Fibroblast of lung (primary cell): ENCODE data around the gene SLC6A16. TPM values are rescaled to one million over a fixed set of nuclear protein-coding genes. Genes with fewer than 3 reads are reported as not detected.

Source experiments
- DNase-seq, 2 donors: peaks; one replicate each; pipeline versions ENCODE4 v3.0.0 to v3.0.0-alpha.2; 2010; ENCODE audit warnings: low read depth in 2 of 2
- H2AFZ ChIP-seq: 2 replicates; pipeline ENCODE4 v1.5.1; 2012; ENCODE audit warnings: low read length, control low read depth, inconsistent platforms
- H3K27ac ChIP-seq: 2 replicates; pipeline ENCODE4 v1.5.1; 2011; ENCODE audit warnings: low read length, control low read depth; ENCODE audit not compliant: insufficient read depth
- H3K27me3 ChIP-seq: 2 replicates; pipeline ENCODE4 v1.5.1; 2011; ENCODE audit warnings: mild to moderate bottlenecking, low read length; ENCODE audit not compliant: control insufficient read depth, insufficient read depth
- H3K36me3 ChIP-seq: 2 replicates; pipeline ENCODE4 v1.5.1; 2011; ENCODE audit warnings: low read length; ENCODE audit not compliant: control insufficient read depth, insufficient read depth
- H3K4me1 ChIP-seq: 2 replicates; pipeline ENCODE4 v1.5.1; 2011; ENCODE audit warnings: low read length; ENCODE audit not compliant: control insufficient read depth, insufficient read depth; ENCODE audit errors: extremely low read depth
- H3K4me2 ChIP-seq: 2 replicates; pipeline ENCODE4 v1.5.1; 2011; ENCODE audit warnings: low read length, control low read depth; ENCODE audit not compliant: insufficient read depth; ENCODE audit errors: extremely low read depth
- H3K4me3 ChIP-seq, 4 experiments: fragments of 200-600 bp in 1 of 4; sonication (generic) in 1 of 4; replicated peaks in 1 of 4; 2 replicates each; pipeline ENCODE4 v1.5.1; 2011 to 2016; ENCODE audit warnings: low read length in 4 of 4, low read depth in 3 of 4, mild to moderate bottlenecking in 3 of 4, control low read depth in 2 of 4, inconsistent platforms in 1 of 4, mixed read lengths in 1 of 4; ENCODE audit not compliant: insufficient read depth in 1 of 4; ENCODE audit errors: control extremely low read depth in 1 of 4
- H3K79me2 ChIP-seq: 2 replicates; pipeline ENCODE4 v1.5.1; 2012; ENCODE audit warnings: mild to moderate bottlenecking, low read length, inconsistent platforms; ENCODE audit not compliant: control insufficient read depth, insufficient read depth
- H3K9ac ChIP-seq: 2 replicates; pipeline ENCODE4 v1.5.1; 2011; ENCODE audit warnings: mild to moderate bottlenecking, low read length, control low read depth; ENCODE audit not compliant: insufficient read depth
- H3K9me3 ChIP-seq: 2 replicates; pipeline ENCODE4 v1.5.1; 2012; ENCODE audit warnings: low read depth, low read length; ENCODE audit not compliant: control insufficient read depth, insufficient read depth
- H4K20me1 ChIP-seq: 2 replicates; pipeline ENCODE4 v1.5.1; 2011; ENCODE audit warnings: low read length; ENCODE audit not compliant: control insufficient read depth, insufficient read depth; ENCODE audit errors: extremely low read depth
- CTCF ChIP-seq, 2 donors: IDR thresholded peaks in 1 of 2; conservative IDR thresholded peaks in 1 of 2; 1 replicate in 1 of 2; 2 replicates in 1 of 2; pipeline ENCODE4 v1.5.1; 2011 to 2012; ENCODE audit warnings: low read length in 2 of 2, control low read depth in 1 of 2, inconsistent platforms in 1 of 2, low read depth in 1 of 2, mild to moderate bottlenecking in 1 of 2
- EZH2 ChIP-seq: IDR thresholded peaks from 2 replicates; pipeline ENCODE4 v1.5.1; 2012; ENCODE audit warnings: low read length, control low read depth, mild to moderate bottlenecking; ENCODE audit errors: missing control alignments
- polyA plus RNA-seq, 2 donors: library from polyadenylated mRNA; depleted of rRNA in 1 of 2; stranded (reverse) in 1 of 2; unstranded in 1 of 2; fragments of >200 nt; gene quantifications; 2 replicates each; pipeline ENCODE4 v1.2.1, GENCODE V29; 2011 to 2012; ENCODE audit warnings: missing spikeins in 1 of 2
- total RNA-seq: library from RNA; depleted of rRNA; stranded (reverse); fragments of >200 nt; gene quantifications from 2 replicates; pipeline ENCODE4 v1.2.1, GENCODE V29; 2014

SLC6A16 gene
- total and polyA plus RNA-seq, 2 donors (not counting 1 experiment from before 2014, with no cell fraction given), result under 0.01 to 0.62 TPM

DNA sequence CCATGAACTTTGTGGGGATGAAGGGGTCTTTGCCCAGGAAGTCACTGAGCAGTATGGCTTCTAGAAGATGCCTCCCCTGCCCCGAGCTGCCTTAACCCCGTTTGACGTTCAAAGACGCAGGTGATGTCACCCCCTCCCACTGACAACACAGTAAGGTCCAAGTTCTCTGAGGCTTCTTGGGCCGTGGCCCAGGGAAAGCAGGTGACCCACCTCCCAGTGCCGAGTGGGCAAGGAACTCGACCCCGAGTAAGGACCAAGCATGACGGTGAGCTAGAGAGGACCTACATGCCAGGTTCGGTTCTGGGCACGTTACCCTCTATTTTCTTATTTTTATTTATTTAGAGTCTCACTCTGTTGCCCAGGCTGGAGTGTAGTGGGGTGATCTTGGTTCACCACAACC lies 81.3 kb downstream of the SLC6A16 start:
- H3K79me2 ChIP-seq, result no peaks in the 10 kb centered on the region
- no peak overlapping the region for H3K27ac ChIP-seq
- H4K20me1 ChIP-seq, result no peaks in the 10 kb centered on the region
- no peak overlapping the region for H3K4me3 ChIP-seq
- no peaks in the 10 kb centered on the region for H3K4me1 ChIP-seq
- H2AFZ ChIP-seq, result no peak overlapping the region
- no peak overlapping the region for H3K9ac ChIP-seq
- no peak for DNase-seq
- H3K9me3 ChIP-seq, result no peaks in the 10 kb centered on the region
- TF ChIP-seq CTCF (conservative IDR thresholded peaks at IDR 0.05 in 1 of 2, IDR thresholded peaks at IDR 0.05 in 1 of 2; ENCODE audit: low read depth in 1 of 2, low read length in 2 of 2) (no peak), EZH2 (no peak)
- no peaks in the 10 kb centered on the region for H3K36me3 ChIP-seq
- H3K27me3 ChIP-seq, result no peaks in the 10 kb centered on the region
- no peak overlapping the region for H3K4me2 ChIP-seq

GRCh38 chr19:49243129-49243528 lies 81.9 kb downstream of the SLC6A16 start:
- Histone ChIP-seq H3K36me3 (no peaks in the 10 kb centered on the region), H3K4me1 (no peaks in the 10 kb centered on the region), H3K79me2 (no peaks in the 10 kb centered on the region), H4K20me1 (no peaks in the 10 kb centered on the region), H3K9ac (no peak overlapping the region), H3K4me2 (no peak overlapping the region), H3K9me3 (no peaks in the 10 kb centered on the region), H3K27me3 (no peaks in the 10 kb centered on the region), H2AFZ (no peak overlapping the region), H3K4me3 (no peak overlapping the region), H3K27ac (no peak overlapping the region)
- no peak for DNase-seq
- TF ChIP-seq CTCF (conservative IDR thresholded peaks at IDR 0.05 in 1 of 2, IDR thresholded peaks at IDR 0.05 in 1 of 2; ENCODE audit: low read depth in 1 of 2, low read length in 2 of 2), result no peak
- TF ChIP-seq EZH2, result no peak

- TF ChIP-seq CTCF (conservative IDR thresholded peaks at IDR 0.05 in 1 of 2, IDR thresholded peaks at IDR 0.05 in 1 of 2; ENCODE audit: low read depth in 1 of 2, low read length in 2 of 2) (no peak), EZH2 (no peak)
- Histone ChIP-seq H4K20me1 (no peaks in the 10 kb centered on the region), H3K27me3 (no peaks in the 10 kb centered on the region), H3K9me3 (no peaks in the 10 kb centered on the region), H3K36me3 (no peaks in the 10 kb centered on the region), H3K4me3 (no peak overlapping the region), H3K9ac (no peak overlapping the region), H3K27ac (no peak overlapping the region), H2AFZ (no peak overlapping the region), H3K4me2 (no peak overlapping the region), H3K4me1 (no peaks in the 10 kb centered on the region), H3K79me2 (no peaks in the 10 kb centered on the region)
- no peak for DNase-seq
Observed at GRCh38 chr19:49241769-49242168, 83.2 kb downstream of the SLC6A16 start.

Other genes with a start within 250 kb of the SLC6A16 start
- gene SNRNP70, start 239.7 kb downstream of the SLC6A16 start, total RNA-seq, result 114 and 142 TPM in 2 replicates
- 72.2 and 83.0 TPM in 2 replicates for gene SNRNP70, start 239.7 kb downstream of the SLC6A16 start, polyA plus RNA-seq
- 8.0 and 10.9 TPM in 2 replicates for gene LIN7B, start 210.8 kb downstream of the SLC6A16 start, total RNA-seq
- gene LIN7B, start 210.8 kb downstream of the SLC6A16 start, polyA plus RNA-seq, result 2.6 TPM in 2 replicates
- 0.51 and 0.83 TPM in 2 replicates for gene C19orf73, start 206.0 kb downstream of the SLC6A16 start, total RNA-seq
- 0.27 and 0.30 TPM in 2 replicates for gene C19orf73, start 206.0 kb downstream of the SLC6A16 start, polyA plus RNA-seq
- gene PPFIA3, start 205.6 kb downstream of the SLC6A16 start, total RNA-seq, result 0.77 and 1.3 TPM in 2 replicates
- 0.37 and 0.62 TPM in 2 replicates for gene PPFIA3, start 205.6 kb downstream of the SLC6A16 start, polyA plus RNA-seq
- gene HRC, start 169.8 kb downstream of the SLC6A16 start, total RNA-seq, result under 0.01 TPM in 1 of 2 replicates, not detected in the other
- 0.16 TPM in 1 of 2 replicates, not detected in the other for gene HRC, start 169.8 kb downstream of the SLC6A16 start, polyA plus RNA-seq
- gene TRPM4, start 167.4 kb downstream of the SLC6A16 start, total RNA-seq, result 6.9 and 18.7 TPM in 2 replicates
- gene TRPM4, start 167.4 kb downstream of the SLC6A16 start, polyA plus RNA-seq, result 6.1 and 6.7 TPM in 2 replicates
- gene CD37, start 10.2 kb upstream of the SLC6A16 start, total RNA-seq, result not detected in 2 replicates
- not detected in 2 replicates for gene CD37, start 10.2 kb upstream of the SLC6A16 start, polyA plus RNA-seq
- 19.2 and 24.1 TPM in 2 replicates for gene TEAD2, start 37.2 kb upstream of the SLC6A16 start, total RNA-seq
- 22.0 and 22.7 TPM in 2 replicates for gene TEAD2, start 37.2 kb upstream of the SLC6A16 start, polyA plus RNA-seq
- 0.26 TPM in 1 of 2 replicates, not detected in the other for gene DKKL1, start 38.7 kb upstream of the SLC6A16 start, total RNA-seq
- gene DKKL1, start 38.7 kb upstream of the SLC6A16 start, polyA plus RNA-seq, result 0.15 and 0.19 TPM in 2 replicates
- gene KASH5, start 63.1 kb upstream of the SLC6A16 start, total RNA-seq, result not detected in 2 replicates
- not detected in 2 replicates for gene KASH5, start 63.1 kb upstream of the SLC6A16 start, polyA plus RNA-seq
- not detected in 2 replicates for gene PTH2, start 98.2 kb upstream of the SLC6A16 start, total RNA-seq
- not detected in 2 replicates for gene PTH2, start 98.2 kb upstream of the SLC6A16 start, polyA plus RNA-seq
- gene GFY, start 100.2 kb upstream of the SLC6A16 start, total RNA-seq, result not detected in 2 replicates
- not detected in 2 replicates for gene GFY, start 100.2 kb upstream of the SLC6A16 start, polyA plus RNA-seq
- gene SLC17A7, start 116.3 kb upstream of the SLC6A16 start, total RNA-seq, result 0.33 TPM in 1 of 2 replicates, not detected in the other
- 0.06 and 0.08 TPM in 2 replicates for gene SLC17A7, start 116.3 kb upstream of the SLC6A16 start, polyA plus RNA-seq
- 94.5 and 110 TPM in 2 replicates for gene PIH1D1, start 126.6 kb upstream of the SLC6A16 start, total RNA-seq
- gene PIH1D1, start 126.6 kb upstream of the SLC6A16 start, polyA plus RNA-seq, result 42.5 and 53.8 TPM in 2 replicates
- 13.9 and 24.9 TPM in 2 replicates for gene ALDH16A1, start 128.0 kb upstream of the SLC6A16 start, total RNA-seq
- gene ALDH16A1, start 128.0 kb upstream of the SLC6A16 start, polyA plus RNA-seq, result 2.4 and 4.3 TPM in 2 replicates
- 3.3 and 4.5 TPM in 2 replicates for gene FLT3LG, start 149.0 kb upstream of the SLC6A16 start, total RNA-seq
- 4.3 and 4.4 TPM in 2 replicates for gene FLT3LG, start 149.0 kb upstream of the SLC6A16 start, polyA plus RNA-seq
- 3,385 and 5,250 TPM in 2 replicates for gene RPL13A, start 162.4 kb upstream of the SLC6A16 start, total RNA-seq
- gene RPL13A, start 162.4 kb upstream of the SLC6A16 start, polyA plus RNA-seq, result 1,345 and 1,418 TPM in 2 replicates
- gene RPS11, start 171.2 kb upstream of the SLC6A16 start, total RNA-seq, result 2,501 and 4,026 TPM in 2 replicates
- 3,448 and 3,634 TPM in 2 replicates for gene RPS11, start 171.2 kb upstream of the SLC6A16 start, polyA plus RNA-seq
- 59.0 and 90.1 TPM in 2 replicates for gene FCGRT, start 187.5 kb upstream of the SLC6A16 start, total RNA-seq
- gene FCGRT, start 187.5 kb upstream of the SLC6A16 start, polyA plus RNA-seq, result 30.9 and 31.4 TPM in 2 replicates
- 87.8 and 162 TPM in 2 replicates for gene RCN3, start 202.8 kb upstream of the SLC6A16 start, total RNA-seq
- 18.8 and 19.8 TPM in 2 replicates for gene RCN3, start 202.8 kb upstream of the SLC6A16 start, polyA plus RNA-seq